Measurements from ENCODE around the gene BCHE. TPM values are rescaled to one million over a fixed set of nuclear protein-coding genes. Genes with fewer than 3 reads are reported as not detected.

The BCHE gene
- total RNA-seq, 2 donors from 2014 or later, result 0.41 to 2.2 TPM

DNA sequence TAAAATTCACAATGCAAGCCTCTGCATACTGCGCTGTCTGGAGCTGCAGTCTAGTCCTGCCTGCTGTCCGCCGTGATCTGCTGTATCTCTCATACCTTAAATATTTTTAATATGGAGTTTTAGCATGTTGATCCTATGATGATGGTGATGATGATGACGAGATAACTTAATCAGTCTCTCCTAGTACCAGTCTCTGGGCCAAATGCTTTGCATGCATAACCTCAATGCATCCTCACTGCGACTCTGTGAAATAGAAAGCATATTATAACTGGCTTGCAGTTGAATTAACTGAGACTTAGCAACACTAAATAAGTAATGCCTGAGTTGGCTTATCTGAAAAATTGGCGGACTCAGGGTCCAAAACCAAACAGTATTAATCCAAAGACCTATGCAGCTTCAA, 38.4 kb upstream of the BCHE start:
- H3K27ac ChIP-seq, result no peak overlapping the region
- TF ChIP-seq, protein P1, sequence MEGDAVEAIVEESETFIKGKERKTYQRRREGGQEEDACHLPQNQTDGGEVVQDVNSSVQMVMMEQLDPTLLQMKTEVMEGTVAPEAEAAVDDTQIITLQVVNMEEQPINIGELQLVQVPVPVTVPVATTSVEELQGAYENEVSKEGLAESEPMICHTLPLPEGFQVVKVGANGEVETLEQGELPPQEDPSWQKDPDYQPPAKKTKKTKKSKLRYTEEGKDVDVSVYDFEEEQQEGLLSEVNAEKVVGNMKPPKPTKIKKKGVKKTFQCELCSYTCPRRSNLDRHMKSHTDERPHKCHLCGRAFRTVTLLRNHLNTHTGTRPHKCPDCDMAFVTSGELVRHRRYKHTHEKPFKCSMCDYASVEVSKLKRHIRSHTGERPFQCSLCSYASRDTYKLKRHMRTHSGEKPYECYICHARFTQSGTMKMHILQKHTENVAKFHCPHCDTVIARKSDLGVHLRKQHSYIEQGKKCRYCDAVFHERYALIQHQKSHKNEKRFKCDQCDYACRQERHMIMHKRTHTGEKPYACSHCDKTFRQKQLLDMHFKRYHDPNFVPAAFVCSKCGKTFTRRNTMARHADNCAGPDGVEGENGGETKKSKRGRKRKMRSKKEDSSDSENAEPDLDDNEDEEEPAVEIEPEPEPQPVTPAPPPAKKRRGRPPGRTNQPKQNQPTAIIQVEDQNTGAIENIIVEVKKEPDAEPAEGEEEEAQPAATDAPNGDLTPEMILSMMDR (IDR thresholded peaks at IDR 0.05), result no peak
- ATAC-seq (ENCODE audit: insufficient number of reproducible peaks, low FRiP score, low read depth), result no peak
- no peaks in the 10 kb centered on the region for H3K4me1 ChIP-seq (ENCODE audit: control insufficient read depth in 1 of 2, low read depth in 2 of 2)
- no peak for DNase-seq (ENCODE audit: low spot score)
- no peak overlapping the region for H3K4me3 ChIP-seq
- no peaks in the 10 kb centered on the region for H3K27me3 ChIP-seq (replicated peaks; ENCODE audit: insufficient read depth)
- no peaks in the 10 kb centered on the region for H3K36me3 ChIP-seq
- H3K9me3 ChIP-seq, result no peaks in the 10 kb centered on the region

DNA sequence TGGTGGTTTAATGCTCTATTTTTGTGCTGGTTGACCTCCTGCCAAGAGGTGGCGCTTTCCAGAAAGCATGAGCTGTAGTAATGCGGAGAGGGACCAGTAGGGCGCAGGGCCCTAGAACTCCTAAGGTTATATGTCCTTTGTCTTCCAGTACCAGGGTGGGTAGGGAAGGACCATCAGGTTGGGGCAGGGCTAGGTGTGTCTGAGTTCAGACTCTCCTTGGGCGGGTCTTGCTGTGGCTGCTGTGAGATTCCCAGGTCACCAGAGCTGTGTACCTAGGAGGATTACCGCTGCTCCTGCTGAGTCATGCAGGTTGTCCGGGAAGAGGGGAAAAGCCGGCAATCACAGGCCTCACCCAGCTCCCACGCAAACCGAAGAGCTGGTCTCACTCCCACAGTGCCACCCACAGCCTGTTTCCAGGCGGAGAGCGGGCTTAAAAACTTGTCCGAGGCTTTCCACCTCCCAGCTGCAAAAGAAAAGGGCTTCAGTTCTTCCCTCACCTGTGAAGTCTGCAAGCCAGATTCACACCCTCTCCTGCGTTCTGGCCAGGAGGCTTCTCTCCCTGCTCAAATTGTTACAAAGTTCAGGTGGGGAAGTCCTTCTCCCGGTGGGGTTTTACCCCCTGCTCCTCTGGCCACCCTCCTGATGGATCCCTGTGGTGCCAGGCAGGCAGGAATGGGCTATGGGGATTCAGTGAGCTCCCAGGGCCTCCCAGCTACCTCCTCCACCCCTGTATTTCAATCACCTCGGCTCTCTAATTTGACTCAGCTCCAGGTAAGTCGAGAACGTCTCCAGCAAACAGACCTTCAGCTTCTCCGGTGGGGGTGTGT, 37.7 kb upstream of the BCHE start:
- DNase-seq (ENCODE audit: low spot score), result no peak
- TF ChIP-seq, protein P1 (IDR thresholded peaks at IDR 0.05), result no peak
- Histone ChIP-seq H3K27ac (no peak overlapping the region), H3K36me3 (no peaks in the 10 kb centered on the region), H3K27me3 (replicated peaks; ENCODE audit: insufficient read depth) (no peaks in the 10 kb centered on the region), H3K4me1 (ENCODE audit: control insufficient read depth in 1 of 2, low read depth in 2 of 2) (no peaks in the 10 kb centered on the region), H3K4me3 (no peak overlapping the region), H3K9me3 (no peaks in the 10 kb centered on the region)
- ATAC-seq (ENCODE audit: insufficient number of reproducible peaks, low FRiP score, low read depth), result no peak

GRCh38 chr3:165868088-165868487, 30.9 kb upstream of the BCHE start:
- TF ChIP-seq, protein P1 (IDR thresholded peaks at IDR 0.05), result no peak
- Histone ChIP-seq H3K27me3 (replicated peaks; ENCODE audit: insufficient read depth) (no peaks in the 10 kb centered on the region), H3K36me3 (no peaks in the 10 kb centered on the region), H3K27ac (no peak overlapping the region), H3K9me3 (no peaks in the 10 kb centered on the region), H3K4me3 (no peak overlapping the region), H3K4me1 (ENCODE audit: control insufficient read depth in 1 of 2, low read depth in 2 of 2) (no peaks in the 10 kb centered on the region)
- no peak for DNase-seq (ENCODE audit: low spot score)
- ATAC-seq (ENCODE audit: insufficient number of reproducible peaks, low FRiP score, low read depth), result no peak

GRCh38 chr3:165859061-165859460, 21.8 kb upstream of the BCHE start:
- DNase-seq (ENCODE audit: low spot score) (no peak), ATAC-seq (ENCODE audit: insufficient number of reproducible peaks, low FRiP score, low read depth) (no peak)
- Histone ChIP-seq H3K27ac (no peak overlapping the region), H3K9me3 (no peaks in the 10 kb centered on the region), H3K27me3 (replicated peaks; ENCODE audit: insufficient read depth) (no peaks in the 10 kb centered on the region), H3K4me3 (no peak overlapping the region), H3K4me1 (ENCODE audit: control insufficient read depth in 1 of 2, low read depth in 2 of 2) (no peaks in the 10 kb centered on the region), H3K36me3 (no peaks in the 10 kb centered on the region)
- TF ChIP-seq, protein P1 (IDR thresholded peaks at IDR 0.05), result no peak

DNA sequence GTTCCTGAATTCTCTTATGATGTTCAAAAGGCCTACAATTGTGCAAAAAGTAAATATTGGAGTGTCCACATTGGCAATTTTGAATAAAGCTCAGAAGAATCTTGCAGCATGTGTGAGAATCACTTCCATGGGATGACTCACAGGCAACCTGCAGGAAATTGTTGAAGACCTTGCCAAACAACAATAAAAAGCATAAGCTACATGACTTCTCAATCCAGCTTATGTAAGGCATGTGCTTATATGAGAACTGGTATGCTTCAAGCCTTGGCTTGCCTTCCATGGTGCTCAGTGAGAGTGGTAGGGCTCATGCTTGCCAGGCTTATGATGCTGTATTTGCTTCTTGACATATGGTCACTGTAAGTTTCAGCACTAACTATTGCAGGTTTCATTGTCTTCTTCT, 18.4 kb upstream of the BCHE start:
- no peak for ATAC-seq (ENCODE audit: insufficient number of reproducible peaks, low FRiP score, low read depth)
- TF ChIP-seq, protein P1 (IDR thresholded peaks at IDR 0.05), result no peak
- no peaks in the 10 kb centered on the region for H3K4me1 ChIP-seq (ENCODE audit: control insufficient read depth in 1 of 2, low read depth in 2 of 2)
- H3K4me3 ChIP-seq, result no peak overlapping the region
- H3K36me3 ChIP-seq, result no peaks in the 10 kb centered on the region
- no peak overlapping the region for H3K27ac ChIP-seq
- no peaks in the 10 kb centered on the region for H3K9me3 ChIP-seq
- DNase-seq (ENCODE audit: low spot score), result no peak
- no peaks in the 10 kb centered on the region for H3K27me3 ChIP-seq (replicated peaks; ENCODE audit: insufficient read depth)
